GM23338 (cell line): Measurements from ENCODE around the gene ILDR2.

Source experiments
- EZH2phosphoT487 ChIP-seq: fragments of 200-600 bp; sonication (generic); IDR thresholded peaks from one replicate; pipeline ENCODE4 v1.8.1; 2018; ENCODE audit warnings: antibody characterized with exemption; ENCODE audit not compliant: unreplicated experiment
- POLR2AphosphoS5 ChIP-seq: IDR thresholded peaks from 2 replicates; pipeline ENCODE4 v1.6.1; 2016; ENCODE audit warnings: antibody characterized with exemption, low read depth
- ZNF331 ChIP-seq: fragments of 250-450 bp; sonication (Bioruptor Pico); IDR thresholded peaks from 2 replicates; pipeline ENCODE4 v1.5.0; 2020; ENCODE audit warnings: low read depth, mild to moderate bottlenecking, moderate library complexity
- TF ChIP-seq, protein P1 (sequence below), 2 experiments: fragments of 200-600 bp in 1 of 2; sonication (generic) in 1 of 2; conservative IDR thresholded peaks; 2 replicates each; pipeline versions ENCODE4 v1.5.1 to v1.6.1; 2016 to 2017; ENCODE audit warnings: antibody characterized with exemption in 2 of 2, low read depth in 2 of 2, mild to moderate bottlenecking in 2 of 2, moderate library complexity in 1 of 2
- TF ChIP-seq, protein P2 (sequence below): IDR thresholded peaks from one replicate; pipeline ENCODE4 v1.6.1; 2018; ENCODE audit warnings: antibody characterized with exemption; ENCODE audit not compliant: unreplicated experiment

DNA sequence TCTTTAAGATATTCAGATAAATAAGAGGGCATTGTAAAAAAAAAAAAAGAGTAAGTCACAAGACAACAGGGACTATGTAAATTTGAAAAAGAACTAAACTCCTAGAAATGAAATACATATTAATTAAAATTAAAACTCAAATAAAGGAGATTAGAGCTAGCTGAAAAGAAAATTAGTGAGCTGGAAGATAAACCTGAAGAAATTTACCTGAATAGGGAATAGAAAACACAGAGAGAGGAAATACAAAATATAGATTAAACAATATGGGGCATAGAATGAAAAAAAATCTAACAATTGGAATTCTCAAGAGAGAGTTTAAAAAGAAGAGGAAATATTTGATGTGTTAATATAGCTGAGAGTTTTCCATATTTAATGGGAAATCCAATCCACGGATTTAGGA, 63.7 kb downstream of the ILDR2 start:
- TF ChIP-seq, protein P1, sequence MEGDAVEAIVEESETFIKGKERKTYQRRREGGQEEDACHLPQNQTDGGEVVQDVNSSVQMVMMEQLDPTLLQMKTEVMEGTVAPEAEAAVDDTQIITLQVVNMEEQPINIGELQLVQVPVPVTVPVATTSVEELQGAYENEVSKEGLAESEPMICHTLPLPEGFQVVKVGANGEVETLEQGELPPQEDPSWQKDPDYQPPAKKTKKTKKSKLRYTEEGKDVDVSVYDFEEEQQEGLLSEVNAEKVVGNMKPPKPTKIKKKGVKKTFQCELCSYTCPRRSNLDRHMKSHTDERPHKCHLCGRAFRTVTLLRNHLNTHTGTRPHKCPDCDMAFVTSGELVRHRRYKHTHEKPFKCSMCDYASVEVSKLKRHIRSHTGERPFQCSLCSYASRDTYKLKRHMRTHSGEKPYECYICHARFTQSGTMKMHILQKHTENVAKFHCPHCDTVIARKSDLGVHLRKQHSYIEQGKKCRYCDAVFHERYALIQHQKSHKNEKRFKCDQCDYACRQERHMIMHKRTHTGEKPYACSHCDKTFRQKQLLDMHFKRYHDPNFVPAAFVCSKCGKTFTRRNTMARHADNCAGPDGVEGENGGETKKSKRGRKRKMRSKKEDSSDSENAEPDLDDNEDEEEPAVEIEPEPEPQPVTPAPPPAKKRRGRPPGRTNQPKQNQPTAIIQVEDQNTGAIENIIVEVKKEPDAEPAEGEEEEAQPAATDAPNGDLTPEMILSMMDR (conservative IDR thresholded peaks at IDR 0.05; ENCODE audit: low read depth in 2 of 2), result no peak
- TF ChIP-seq EZH2phosphoT487 (no peak), POLR2AphosphoS5 (no peak), ZNF331 (CRISPR knock-in tag) (no peak)
- TF ChIP-seq, protein P2, sequence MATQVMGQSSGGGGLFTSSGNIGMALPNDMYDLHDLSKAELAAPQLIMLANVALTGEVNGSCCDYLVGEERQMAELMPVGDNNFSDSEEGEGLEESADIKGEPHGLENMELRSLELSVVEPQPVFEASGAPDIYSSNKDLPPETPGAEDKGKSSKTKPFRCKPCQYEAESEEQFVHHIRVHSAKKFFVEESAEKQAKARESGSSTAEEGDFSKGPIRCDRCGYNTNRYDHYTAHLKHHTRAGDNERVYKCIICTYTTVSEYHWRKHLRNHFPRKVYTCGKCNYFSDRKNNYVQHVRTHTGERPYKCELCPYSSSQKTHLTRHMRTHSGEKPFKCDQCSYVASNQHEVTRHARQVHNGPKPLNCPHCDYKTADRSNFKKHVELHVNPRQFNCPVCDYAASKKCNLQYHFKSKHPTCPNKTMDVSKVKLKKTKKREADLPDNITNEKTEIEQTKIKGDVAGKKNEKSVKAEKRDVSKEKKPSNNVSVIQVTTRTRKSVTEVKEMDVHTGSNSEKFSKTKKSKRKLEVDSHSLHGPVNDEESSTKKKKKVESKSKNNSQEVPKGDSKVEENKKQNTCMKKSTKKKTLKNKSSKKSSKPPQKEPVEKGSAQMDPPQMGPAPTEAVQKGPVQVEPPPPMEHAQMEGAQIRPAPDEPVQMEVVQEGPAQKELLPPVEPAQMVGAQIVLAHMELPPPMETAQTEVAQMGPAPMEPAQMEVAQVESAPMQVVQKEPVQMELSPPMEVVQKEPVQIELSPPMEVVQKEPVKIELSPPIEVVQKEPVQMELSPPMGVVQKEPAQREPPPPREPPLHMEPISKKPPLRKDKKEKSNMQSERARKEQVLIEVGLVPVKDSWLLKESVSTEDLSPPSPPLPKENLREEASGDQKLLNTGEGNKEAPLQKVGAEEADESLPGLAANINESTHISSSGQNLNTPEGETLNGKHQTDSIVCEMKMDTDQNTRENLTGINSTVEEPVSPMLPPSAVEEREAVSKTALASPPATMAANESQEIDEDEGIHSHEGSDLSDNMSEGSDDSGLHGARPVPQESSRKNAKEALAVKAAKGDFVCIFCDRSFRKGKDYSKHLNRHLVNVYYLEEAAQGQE, result no peak
